ENCODE results near the gene SRSF9. TPM values are rescaled to one million over a fixed set of nuclear protein-coding genes. Genes with fewer than 3 reads are reported as not detected.

The SRSF9 gene
- total and polyA plus RNA-seq, 2 of the 13 experiments (the other 11 are each of a cell fraction or from before 2014, with no cell fraction given), result 125 to 144 TPM

GRCh38 chr12:120474616-120474960, 5.0 kb upstream of the SRSF9 start (continued):
- TF ChIP-seq ZBTB40 (IDR thresholded peaks at IDR 0.05) (no peak), ZBTB40 (CRISPR knock-in tag; IDR thresholded peaks at IDR 0.05) (no peak), TSC22D2 (CRISPR knock-in tag; IDR thresholded peaks at IDR 0.05; ENCODE audit: borderline replicate concordance) (no peak), ZNF362 (CRISPR knock-in tag; IDR thresholded peaks at IDR 0.05; ENCODE audit: borderline replicate concordance) (no peak)

Measured in HepG2 (cell line).